HEK293 (cell line): ENCODE data around the gene CDC25A.

Source experiments
- CTCF ChIA-PET: fragments of 350-600 bp; formaldehyde crosslinking; extraction: SDS; loops from one replicate; lab custom pipeline; 2021; ENCODE audit warnings: antibody characterized with exemption; lab: Yijun Ruan, JAX
- POLR2A ChIA-PET: fragments of 300-600 bp; formaldehyde crosslinking; extraction: SDS; loops from one replicate; lab custom pipeline; 2020; ENCODE audit warnings: antibody characterized with exemption, inconsistent platforms; lab: Yijun Ruan, JAX
- H3K27ac ChIP-seq: fragments of 200-500 bp; sonication (Bioruptor generic); 2 replicates; pipeline ENCODE4 v1.5.1; 2014; ENCODE audit warnings: low read depth, low read length, control low read depth, inconsistent platforms; ENCODE audit errors: extremely low read depth
- H3K36me3 ChIP-seq, 2 experiments: fragments of 200-500 bp in 1 of 2; sonication (Bioruptor generic) in 1 of 2; 1 replicate in 1 of 2; 2 replicates in 1 of 2; pipeline ENCODE4 v1.5.1; 2014 to 2017; ENCODE audit warnings: inconsistent platforms in 2 of 2, low read length in 2 of 2; ENCODE audit not compliant: control insufficient read depth in 2 of 2, insufficient read depth in 1 of 2
- H3K4me1 ChIP-seq: fragments of 200-500 bp; sonication (Bioruptor generic); 2 replicates; pipeline ENCODE4 v1.5.1; 2014; ENCODE audit warnings: mild to moderate bottlenecking, low read length, inconsistent platforms; ENCODE audit not compliant: control insufficient read depth, insufficient read depth
- H3K4me3 ChIP-seq: 2 replicates; pipeline ENCODE4 v1.5.1; 2011; ENCODE audit warnings: low read depth, mild to moderate bottlenecking, control low read depth, low read length, moderate library complexity
- H3K9me3 ChIP-seq: fragments of 200-500 bp; sonication (Bioruptor generic); 2 replicates; pipeline ENCODE4 v1.5.1; 2014; ENCODE audit warnings: low read depth, low read length, inconsistent platforms; ENCODE audit not compliant: control insufficient read depth, insufficient read depth
- ELK4 ChIP-seq: IDR thresholded peaks from 2 replicates; pipeline ENCODE4 v1.6.1; 2011; ENCODE audit warnings: mild to moderate bottlenecking, low read depth, low read length, borderline replicate concordance
- GLI4 ChIP-seq: fragments of 450-650 bp; formaldehyde crosslinking; IDR thresholded peaks from 2 replicates; pipeline ENCODE4 v1.5.1; 2016; ENCODE audit warnings: missing biosample characterization, missing genetic modification characterization
- MEIS1 ChIP-seq: sonication (generic); formaldehyde crosslinking; IDR thresholded peaks from 2 replicates; pipeline ENCODE4 v1.8.1; 2022; ENCODE audit warnings: missing genetic modification reagents, mild to moderate bottlenecking, borderline replicate concordance
- MZF1 ChIP-seq: fragments of 450-650 bp; formaldehyde crosslinking; IDR thresholded peaks from 2 replicates; pipeline ENCODE4 v1.5.1; 2017; ENCODE audit warnings: missing biosample characterization, missing genetic modification characterization, borderline replicate concordance
- SCRT2 ChIP-seq: fragments of 450-650 bp; formaldehyde crosslinking; IDR thresholded peaks from 2 replicates; pipeline ENCODE4 v1.5.1; 2016; ENCODE audit warnings: missing biosample characterization, missing genetic modification characterization
- ZBTB49 ChIP-seq: fragments of 450-650 bp; formaldehyde crosslinking; IDR thresholded peaks from 2 replicates; pipeline ENCODE4 v1.5.1; 2016; ENCODE audit warnings: missing biosample characterization, missing genetic modification characterization, low read depth
- ZFHX2 ChIP-seq: fragments of 450-650 bp; formaldehyde crosslinking; conservative IDR thresholded peaks from 2 replicates; pipeline ENCODE4 v1.5.1; 2016; ENCODE audit warnings: missing biosample characterization, missing genetic modification characterization
- ZNF169 ChIP-seq: fragments of 450-650 bp; formaldehyde crosslinking; IDR thresholded peaks from 2 replicates; pipeline ENCODE4 v1.5.1; 2016; ENCODE audit warnings: missing biosample characterization, missing genetic modification characterization
- ZNF19 ChIP-seq: fragments of 450-650 bp; formaldehyde crosslinking; IDR thresholded peaks from 2 replicates; pipeline ENCODE4; 2016; ENCODE audit warnings: missing biosample characterization, missing genetic modification characterization, low read depth
- ZNF223 ChIP-seq: fragments of 450-650 bp; formaldehyde crosslinking; IDR thresholded peaks from 2 replicates; pipeline ENCODE4 v1.5.1; 2016; ENCODE audit warnings: missing biosample characterization, missing genetic modification characterization
- ZNF280D ChIP-seq: fragments of 450-650 bp; formaldehyde crosslinking; IDR thresholded peaks from 2 replicates; pipeline ENCODE4 v1.5.1; 2016; ENCODE audit warnings: missing biosample characterization, missing genetic modification characterization
- ZNF423 ChIP-seq: fragments of 450-650 bp; formaldehyde crosslinking; IDR thresholded peaks from 2 replicates; pipeline ENCODE4 v1.5.1; 2016; ENCODE audit warnings: missing biosample characterization, missing genetic modification characterization
- ZNF548 ChIP-seq: fragments of 450-650 bp; formaldehyde crosslinking; IDR thresholded peaks from 2 replicates; pipeline ENCODE4 v1.5.1; 2016; ENCODE audit warnings: missing biosample characterization, missing genetic modification characterization
- ZNF555 ChIP-seq: fragments of 450-650 bp; formaldehyde crosslinking; conservative IDR thresholded peaks from 2 replicates; pipeline ENCODE4 v1.5.1; 2017; ENCODE audit warnings: missing biosample characterization, mild to moderate bottlenecking, missing genetic modification characterization, inconsistent platforms
- ZNF639 ChIP-seq: fragments of 450-650 bp; formaldehyde crosslinking; IDR thresholded peaks from 2 replicates; pipeline ENCODE4 v1.5.1; 2016; ENCODE audit warnings: missing biosample characterization, missing genetic modification characterization
- ZNF776 ChIP-seq: fragments of 450-650 bp; formaldehyde crosslinking; IDR thresholded peaks from 2 replicates; pipeline ENCODE4 v1.5.0; 2017; ENCODE audit warnings: missing biosample characterization, missing genetic modification characterization, borderline replicate concordance
- ZNF777 ChIP-seq: fragments of 450-650 bp; formaldehyde crosslinking; IDR thresholded peaks from 2 replicates; pipeline ENCODE4 v1.5.1; 2017; ENCODE audit warnings: missing biosample characterization, missing genetic modification characterization, borderline replicate concordance
- ZSCAN5A ChIP-seq: fragments of 450-650 bp; formaldehyde crosslinking; IDR thresholded peaks from 2 replicates; pipeline ENCODE4 v1.5.1; 2016; ENCODE audit warnings: missing biosample characterization, missing genetic modification characterization

The CDC25A gene

GRCh38 chr3:48233542-48233941 lies 45.3 kb upstream of the CDC25A start:
- no peaks in the 10 kb centered on the region for H3K36me3 ChIP-seq
- TF ChIP-seq ZSCAN5A (tag by site-specific recombination) = no peak
- no peak for TF ChIP-seq ZNF548 (tag by site-specific recombination)
- no peak for TF ChIP-seq ZNF639 (tag by site-specific recombination)
- TF ChIP-seq ELK4 = no peak
- no peak for TF ChIP-seq SCRT2 (tag by site-specific recombination)
- TF ChIP-seq ZNF169 (tag by site-specific recombination) = no peak
- no peak for TF ChIP-seq ZNF776 (tag by site-specific recombination)
- no peak for TF ChIP-seq ZNF223 (tag by site-specific recombination)
- no peak for TF ChIP-seq ZNF555 (tag by site-specific recombination)
- no peak for TF ChIP-seq GLI4 (tag by site-specific recombination)
- no peak for TF ChIP-seq ZNF280D
- TF ChIP-seq MZF1 = no peak
- no peak for TF ChIP-seq ZFHX2 (tag by site-specific recombination)
- no peak for TF ChIP-seq ZNF777 (tag by site-specific recombination)
- TF ChIP-seq ZNF423 (tag by site-specific recombination) = no peak
- TF ChIP-seq MEIS1 (CRISPR knock-in tag) = no peak
- TF ChIP-seq ZNF19 (tag by site-specific recombination) = no peak
- no peak for TF ChIP-seq ZBTB49
- H3K27ac ChIP-seq = no peak overlapping the region
- CTCF ChIA-PET = interaction anchor here (0.6 to 1.9 kb wide), 3 partner anchors 39 to 480 kb away, joined by 3 to 6 read pairs (median 4); no protein-coding TSS in a partner anchor
- POLR2A ChIA-PET = no interaction called here
- H3K4me3 ChIP-seq = no peak overlapping the region
- H3K9me3 ChIP-seq = no peaks in the 10 kb centered on the region
- H3K4me1 ChIP-seq = no peaks in the 10 kb centered on the region
